Tibial nerve (tissue), 4 donors: Measurements from ENCODE around the gene IRX5. TPM values are rescaled to one million over a fixed set of nuclear protein-coding genes. Genes with fewer than 3 reads are reported as not detected.

Source experiments
- DNase-seq, 2 donors: peaks; one replicate each; pipeline ENCODE4 v3.0.0-alpha.2; 2019; ENCODE audit warnings: low spot score in 2 of 2
- H3K27ac ChIP-seq, 4 donors: fragments of 200-600 bp; sonication (generic) in 3 of 4; one replicate each; pipeline ENCODE4 v1.5.1; 2017 to 2019; ENCODE audit warnings: mild to moderate bottlenecking in 1 of 4
- H3K27me3 ChIP-seq, 2 donors: fragments of 200-600 bp; sonication (generic) in 1 of 2; one replicate each; pipeline versions ENCODE4 v1.5.1 to v1.6.0; 2017 to 2019
- H3K36me3 ChIP-seq, 3 donors: fragments of 200-600 bp; sonication (generic); one replicate each; pipeline ENCODE4 v1.5.1; 2018 to 2019
- H3K4me1 ChIP-seq, 4 donors: fragments of 200-600 bp; sonication (generic) in 3 of 4; one replicate each; pipeline ENCODE4 v1.5.1; 2017 to 2019
- H3K4me3 ChIP-seq, 4 donors: fragments of 200-600 bp; sonication (generic) in 3 of 4; one replicate each; pipeline ENCODE4 v1.5.1; 2017 to 2019; ENCODE audit warnings: mild to moderate bottlenecking in 1 of 4, moderate library complexity in 1 of 4
- H3K9me3 ChIP-seq, 4 donors: fragments of 200-600 bp; sonication (generic) in 3 of 4; one replicate each; pipeline ENCODE4 v1.5.1; 2017 to 2019
- CTCF ChIP-seq, 5 experiments: fragments of 200-600 bp in 3 of 5; fragments of 450-650 bp in 2 of 5; sonication (generic) in 3 of 5; IDR thresholded peaks; one replicate each; pipeline ENCODE4 v1.5.1; 2016 to 2019; ENCODE audit warnings: antibody characterized with exemption in 5 of 5, mild to moderate bottlenecking in 3 of 5, moderate library complexity in 2 of 5
- EP300 ChIP-seq, 2 donors: sonication (generic); formaldehyde crosslinking; IDR thresholded peaks; one replicate each; pipeline ENCODE4 v1.6.1; 2017; ENCODE audit warnings: antibody characterized with exemption in 2 of 2, mild to moderate bottlenecking in 1 of 2
- POLR2A ChIP-seq, 2 donors: fragments of 450-650 bp; IDR thresholded peaks; one replicate each; pipeline ENCODE4 v1.6.1; 2017; ENCODE audit warnings: antibody characterized with exemption in 2 of 2, mild to moderate bottlenecking in 2 of 2, moderate library complexity in 2 of 2
- WGBS, 2 donors: methylation state at CpG; one replicate each; pipeline ENCODE4 v1.1.5; 2018; 5-methylcytosine and 5-hydroxymethylcytosine counted together
- total RNA-seq, 4 donors: library from RNA; depleted of rRNA; stranded (reverse); fragments of >200 nt; gene quantifications; one replicate each; pipeline ENCODE4 v1.1.0, GENCODE V29; 2016

Gene IRX5
- total RNA-seq, 4 donors from 2014 or later, result not detected

DNA sequence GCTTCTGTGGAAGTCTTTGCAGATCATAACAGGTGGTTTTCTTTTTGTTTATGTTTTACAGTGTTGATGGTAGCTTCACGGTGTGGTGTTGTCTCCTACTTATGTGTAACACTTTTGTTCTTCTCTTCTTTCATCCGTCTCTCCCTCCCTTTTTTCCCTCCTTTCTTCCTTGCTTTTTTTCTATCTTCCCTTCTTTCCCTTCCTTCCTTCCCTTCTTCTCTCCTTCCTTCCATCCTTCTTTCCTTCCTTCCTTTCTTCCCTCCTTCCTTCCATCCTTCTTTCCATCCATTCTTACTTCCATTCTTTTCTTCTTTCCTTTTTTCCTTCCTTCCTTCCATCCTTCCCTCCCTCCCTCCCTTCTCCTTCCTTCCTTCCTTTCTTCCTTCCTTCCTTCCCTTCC is 31.4 kb downstream of the IRX5 start:
- H3K4me1 ChIP-seq, result no peaks in the 10 kb centered on the region
- H3K9me3 ChIP-seq, result no peaks in the 10 kb centered on the region
- DNase-seq, result no peak
- WGBS, 2 donors, result 73% methylated on average over 2 of the region's 2 CpGs
- no peak for TF ChIP-seq EP300 (IDR thresholded peaks at IDR 0.05)
- TF ChIP-seq CTCF (IDR thresholded peaks at IDR 0.05), result no peak
- no peak for TF ChIP-seq POLR2A (IDR thresholded peaks at IDR 0.05)
- H3K36me3 ChIP-seq, result no peaks in the 10 kb centered on the region
- H3K27ac ChIP-seq, result no peak overlapping the region
- no peaks in the 10 kb centered on the region for H3K27me3 ChIP-seq
- no peak overlapping the region for H3K4me3 ChIP-seq

GRCh38 chr16:54964239-54964638 is 33.6 kb downstream of the IRX5 start:
- no peaks in the 10 kb centered on the region for H3K9me3 ChIP-seq
- H3K27ac ChIP-seq, result no peak overlapping the region
- no peaks in the 10 kb centered on the region for H3K27me3 ChIP-seq
- no peaks in the 10 kb centered on the region for H3K36me3 ChIP-seq
- H3K4me1 ChIP-seq, result no peaks in the 10 kb centered on the region
- H3K4me3 ChIP-seq, result no peak overlapping the region
- DNase-seq, result no peak
- TF ChIP-seq CTCF (IDR thresholded peaks at IDR 0.05), result no peak
- no peak for TF ChIP-seq EP300 (IDR thresholded peaks at IDR 0.05)
- TF ChIP-seq POLR2A (IDR thresholded peaks at IDR 0.05), result no peak
- WGBS, 2 donors, result 83 to 94% methylated on average over 5 of the region's 5 CpGs

- H3K4me1 ChIP-seq, result no peaks in the 10 kb centered on the region
- H3K9me3 ChIP-seq, result no peaks in the 10 kb centered on the region
- WGBS, 2 donors, result 79 to 88% methylated on average over 2 of the region's 2 CpGs
- DNase-seq, result no peak
- no peak overlapping the region for H3K27ac ChIP-seq
- TF ChIP-seq CTCF (IDR thresholded peaks at IDR 0.05) (no peak), POLR2A (IDR thresholded peaks at IDR 0.05) (no peak), EP300 (IDR thresholded peaks at IDR 0.05) (no peak)
- no peaks in the 10 kb centered on the region for H3K36me3 ChIP-seq
- H3K27me3 ChIP-seq, result no peaks in the 10 kb centered on the region
- no peak overlapping the region for H3K4me3 ChIP-seq
These were observed 34.8 kb downstream of the IRX5 start for GRCh38 chr16:54965464-54965863.

- H3K36me3 ChIP-seq, result no peaks in the 10 kb centered on the region
- H3K27ac ChIP-seq, result no peak overlapping the region
- H3K4me3 ChIP-seq, result no peak overlapping the region
- H3K4me1 ChIP-seq, result no peaks in the 10 kb centered on the region
- DNase-seq, result no peak
- TF ChIP-seq POLR2A (IDR thresholded peaks at IDR 0.05), result no peak
- no peak for TF ChIP-seq CTCF (IDR thresholded peaks at IDR 0.05)
- TF ChIP-seq EP300 (IDR thresholded peaks at IDR 0.05), result no peak
- no peaks in the 10 kb centered on the region for H3K27me3 ChIP-seq
- H3K9me3 ChIP-seq, result no peaks in the 10 kb centered on the region
These were observed 37.3 kb downstream of the IRX5 start for GRCh38 chr16:54968011-54968410.

DNA sequence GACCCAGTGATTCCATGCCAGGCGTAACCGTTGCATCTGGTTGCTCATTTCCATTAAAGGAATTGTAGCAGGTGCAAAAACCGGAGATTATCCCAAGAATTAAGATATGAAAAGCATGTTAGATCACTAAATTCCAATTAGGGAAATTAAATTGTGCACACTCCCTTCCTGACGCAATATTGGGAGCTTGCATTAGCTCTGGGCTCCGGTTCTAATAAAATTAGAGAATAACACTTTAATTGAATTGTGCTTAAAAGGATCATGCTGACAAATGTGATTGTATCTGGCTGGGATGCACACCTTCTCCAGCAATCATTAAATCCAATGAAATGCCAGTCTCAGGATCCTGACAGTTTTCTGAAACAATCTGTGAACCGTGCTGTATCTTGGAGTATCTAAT is 38.1 kb downstream of the IRX5 start:
- H3K36me3 ChIP-seq, result no peaks in the 10 kb centered on the region
- no peaks in the 10 kb centered on the region for H3K27me3 ChIP-seq
- no peak overlapping the region for H3K4me3 ChIP-seq
- TF ChIP-seq EP300 (IDR thresholded peaks at IDR 0.05), result no peak
- no peak for TF ChIP-seq CTCF (IDR thresholded peaks at IDR 0.05)
- no peak for TF ChIP-seq POLR2A (IDR thresholded peaks at IDR 0.05)
- no peak for DNase-seq
- H3K4me1 ChIP-seq, result no peaks in the 10 kb centered on the region
- H3K27ac ChIP-seq, result no peak overlapping the region
- WGBS, 2 donors, result 75 to 86% methylated on average over 6 of the region's 6 CpGs
- no peaks in the 10 kb centered on the region for H3K9me3 ChIP-seq
